HCT116 (cell line): ENCODE data around the gene SCG3. TPM values are rescaled to one million over a fixed set of nuclear protein-coding genes. Genes with fewer than 3 reads are reported as not detected.

Source experiments
- ATAC-seq: fragments of 200-7000 bp; cut with Tn5 transposase; 2 replicates; pipeline ENCODE4 v1.9.1; 2020; ENCODE audit warnings: mild to moderate bottlenecking, moderate library complexity
- BruUV-seq: library from RNA; stranded (reverse); fragments of 400-500 nt; replicated peaks from 2 replicates; lab custom pipeline; 2021; lab: Mats Ljungman, UMichigan
- CTCF ChIA-PET: fragments of 300-600 bp; sonication (Branson Sonifier 250); formaldehyde crosslinking; loops from one replicate; lab custom pipeline; 2021; ENCODE audit warnings: antibody characterized with exemption; lab: Charles Lee
- POLR2A ChIA-PET: fragments of 300-600, 350-600 bp; sonication (Branson Sonifier 250); formaldehyde crosslinking; loops from one replicate; lab custom pipeline; 2021; ENCODE audit warnings: antibody characterized with exemption; lab: Charles Lee
- RAD21 ChIA-PET, 2 experiments: fragments of 300-600 bp; sonication (Branson Sonifier 250); formaldehyde crosslinking; loops; one replicate each; lab custom pipeline; 2023; ENCODE audit warnings: low total read pairs in 2 of 2; ENCODE audit not compliant: uncharacterized antibody in 2 of 2, unreplicated experiment in 2 of 2, low non-redundant PET in 1 of 2; lab: Charles Lee
- DNase-seq: peaks from one replicate; pipeline ENCODE4 v3.0.0-alpha.2; 2010; ENCODE audit warnings: low read depth, low spot score
- H2AFZ ChIP-seq: fragments of 200-600 bp; shearing (Covaris generic), sonication (generic); 2 replicates; pipeline ENCODE4 v1.6.1; 2017; ENCODE audit warnings: low read depth, mixed run types, mixed read lengths, antibody characterized with exemption, low read length; ENCODE audit not compliant: poor library complexity, severe bottlenecking
- H3K27ac ChIP-seq: 2 replicates; pipeline ENCODE4 v1.5.1; 2012; ENCODE audit warnings: low read depth, low read length
- H3K27me3 ChIP-seq: fragments of 200-600 bp; sonication (generic); 2 replicates; pipeline ENCODE4 v1.6.1; 2016; ENCODE audit warnings: mixed run types, low read length, mixed read lengths; ENCODE audit not compliant: insufficient read depth
- H3K36me3 ChIP-seq, 2 experiments: fragments of 200-500 bp in 1 of 2; fragments of 200-600 bp in 1 of 2; sonication (Bioruptor generic) in 1 of 2; sonication (generic) in 1 of 2; 2 replicates each; pipeline versions ENCODE4 v1.5.1 to v1.6.1; 2014 to 2016; ENCODE audit warnings: low read length in 2 of 2, inconsistent platforms in 1 of 2, mixed read lengths in 1 of 2, mixed run types in 1 of 2; ENCODE audit not compliant: insufficient read depth in 2 of 2, control insufficient read depth in 1 of 2
- H3K4me1 ChIP-seq, 2 experiments: fragments of 200-600 bp in 1 of 2; sonication (generic) in 1 of 2; 2 replicates each; pipeline versions ENCODE4 v1.5.1 to v1.6.1; 2012 to 2017; ENCODE audit warnings: low read length in 2 of 2, inconsistent platforms in 1 of 2, mild to moderate bottlenecking in 1 of 2, mixed read lengths in 1 of 2, mixed run types in 1 of 2, moderate library complexity in 1 of 2; ENCODE audit not compliant: insufficient read depth in 2 of 2, control insufficient read depth in 1 of 2
- H3K4me2 ChIP-seq: fragments of 200-600 bp; sonication (generic); 2 replicates; pipeline ENCODE4 v1.6.1; 2017; ENCODE audit warnings: mixed run types, low read length, mixed read lengths
- H3K4me3 ChIP-seq, 2 experiments: fragments of 200-600 bp in 1 of 2; sonication (generic) in 1 of 2; replicated peaks in 1 of 2; 2 replicates each; pipeline ENCODE4 v1.5.1; 2011 to 2016; ENCODE audit warnings: low read length in 2 of 2, control low read depth in 1 of 2, low read depth in 1 of 2, mild to moderate bottlenecking in 1 of 2, mixed read lengths in 1 of 2, mixed run types in 1 of 2
- H3K79me2 ChIP-seq: fragments of 200-600 bp; sonication (generic); 2 replicates; pipeline ENCODE4 v1.6.1; 2017; ENCODE audit warnings: mild to moderate bottlenecking, mixed run types, low read length, moderate library complexity, mixed read lengths; ENCODE audit not compliant: insufficient read depth
- H3K9ac ChIP-seq: fragments of 200-600 bp; sonication (generic); 2 replicates; pipeline ENCODE4 v1.6.1; 2016; ENCODE audit warnings: low read length, mixed read lengths
- H3K9me2 ChIP-seq: fragments of 200-600 bp; sonication (generic), shearing (Covaris generic); 2 replicates; pipeline ENCODE4 v1.6.1; 2017; ENCODE audit warnings: mixed run types, mild to moderate bottlenecking, moderate library complexity; ENCODE audit not compliant: insufficient read depth
- H3K9me3 ChIP-seq, 2 experiments: fragments of 200-500 bp in 1 of 2; fragments of 200-600 bp in 1 of 2; sonication (Bioruptor generic) in 1 of 2; sonication (generic) in 1 of 2; 2 replicates each; pipeline ENCODE4 v1.6.1; 2014 to 2017; ENCODE audit warnings: low read length in 2 of 2, mixed read lengths in 2 of 2, inconsistent platforms in 1 of 2, low read depth in 1 of 2, mild to moderate bottlenecking in 1 of 2, mixed run types in 1 of 2, moderate library complexity in 1 of 2; ENCODE audit not compliant: control insufficient read depth in 1 of 2, insufficient read depth in 1 of 2
- H4K20me1 ChIP-seq: fragments of 200-600 bp; sonication (generic), shearing (Covaris generic); 2 replicates; pipeline ENCODE4 v1.6.1; 2017; ENCODE audit warnings: mixed run types, mild to moderate bottlenecking, moderate library complexity; ENCODE audit not compliant: insufficient read depth
- EZH2 ChIP-seq: fragments of 200-600 bp; sonication (generic); IDR thresholded peaks from 2 replicates; pipeline ENCODE4 v1.6.1; 2017; ENCODE audit warnings: antibody characterized with exemption, mixed run types
- EZH2phosphoT487 ChIP-seq: fragments of 200-600 bp; IDR thresholded peaks from 2 replicates; pipeline ENCODE4 v1.6.1; 2018; ENCODE audit warnings: antibody characterized with exemption, borderline replicate concordance
- FOSL1 ChIP-seq: IDR thresholded peaks from 2 replicates; pipeline ENCODE4 v1.6.1; 2012; ENCODE audit warnings: low read depth
- POLR2A ChIP-seq: IDR thresholded peaks from 2 replicates; pipeline ENCODE4 v1.7.0; 2011; ENCODE audit warnings: borderline replicate concordance; ENCODE audit not compliant: insufficient read depth, insufficient read length; ENCODE audit errors: extremely low read depth
- POLR2AphosphoS5 ChIP-seq: IDR thresholded peaks from 2 replicates; pipeline ENCODE4 v1.6.1; 2011; ENCODE audit warnings: mild to moderate bottlenecking, low read depth, low read length, moderate library complexity
- RAD21 ChIP-seq: IDR thresholded peaks from 2 replicates; pipeline ENCODE4 v1.6.1; 2012; ENCODE audit warnings: low read depth, mild to moderate bottlenecking
- SIN3A ChIP-seq: IDR thresholded peaks from 2 replicates; pipeline ENCODE4 v1.6.1; 2012; ENCODE audit warnings: low read depth
- SP1 ChIP-seq: IDR thresholded peaks from 2 replicates; pipeline ENCODE4 v1.6.1; 2012; ENCODE audit warnings: low read depth
- SRF ChIP-seq: IDR thresholded peaks from 2 replicates; pipeline ENCODE4 v1.6.1; 2012; ENCODE audit warnings: low read depth
- TCF7L2 ChIP-seq: IDR thresholded peaks from 2 replicates; pipeline ENCODE4 v1.7.0; 2011; ENCODE audit warnings: borderline replicate concordance, inconsistent platforms; ENCODE audit not compliant: insufficient read depth, insufficient read length; ENCODE audit errors: extremely low read depth
- ZFX ChIP-seq: fragments of 450-650 bp; IDR thresholded peaks from 2 replicates; pipeline ENCODE4 v1.6.1; 2017
- intact Hi-C: fragments of 100-400 bp; cut with micrococcal nuclease; formaldehyde crosslinking; loops from 2 replicates; pipeline ENCODE4 v1.10.0; 2022
- total RNA-seq: library from RNA; stranded (reverse); gene quantifications from one replicate; pipeline ENCODE4 v1.2.1, GENCODE V29; 2021; ENCODE audit not compliant: unreplicated experiment
- TF ChIP-seq, protein P1 (sequence below): IDR thresholded peaks from 2 replicates; pipeline ENCODE4 v1.6.1; 2012
- TF ChIP-seq, protein P2 (sequence below): IDR thresholded peaks from 2 replicates; pipeline ENCODE4 v1.6.1; 2012
- TF ChIP-seq, protein P3 (sequence below), 3 experiments: fragments of 200-600 bp in 1 of 3; sonication (generic) in 1 of 3; IDR thresholded peaks in 2 of 3; conservative IDR thresholded peaks in 1 of 3; 2 replicates each; pipeline ENCODE4 v1.5.1; 2012 to 2017; ENCODE audit warnings: low read depth in 2 of 3, low read length in 2 of 3, antibody characterized with exemption in 1 of 3, borderline replicate concordance in 1 of 3, control low read depth in 1 of 3, mild to moderate bottlenecking in 1 of 3, mixed read lengths in 1 of 3, mixed run types in 1 of 3, moderate library complexity in 1 of 3; ENCODE audit not compliant: insufficient read depth in 1 of 3
- TF ChIP-seq, protein P4 (sequence below): IDR thresholded peaks from 2 replicates; pipeline ENCODE4 v1.6.1; 2012; ENCODE audit warnings: low read depth

Gene SCG3
- total RNA-seq, 1 experiment from 2014 or later: not detected

DNA sequence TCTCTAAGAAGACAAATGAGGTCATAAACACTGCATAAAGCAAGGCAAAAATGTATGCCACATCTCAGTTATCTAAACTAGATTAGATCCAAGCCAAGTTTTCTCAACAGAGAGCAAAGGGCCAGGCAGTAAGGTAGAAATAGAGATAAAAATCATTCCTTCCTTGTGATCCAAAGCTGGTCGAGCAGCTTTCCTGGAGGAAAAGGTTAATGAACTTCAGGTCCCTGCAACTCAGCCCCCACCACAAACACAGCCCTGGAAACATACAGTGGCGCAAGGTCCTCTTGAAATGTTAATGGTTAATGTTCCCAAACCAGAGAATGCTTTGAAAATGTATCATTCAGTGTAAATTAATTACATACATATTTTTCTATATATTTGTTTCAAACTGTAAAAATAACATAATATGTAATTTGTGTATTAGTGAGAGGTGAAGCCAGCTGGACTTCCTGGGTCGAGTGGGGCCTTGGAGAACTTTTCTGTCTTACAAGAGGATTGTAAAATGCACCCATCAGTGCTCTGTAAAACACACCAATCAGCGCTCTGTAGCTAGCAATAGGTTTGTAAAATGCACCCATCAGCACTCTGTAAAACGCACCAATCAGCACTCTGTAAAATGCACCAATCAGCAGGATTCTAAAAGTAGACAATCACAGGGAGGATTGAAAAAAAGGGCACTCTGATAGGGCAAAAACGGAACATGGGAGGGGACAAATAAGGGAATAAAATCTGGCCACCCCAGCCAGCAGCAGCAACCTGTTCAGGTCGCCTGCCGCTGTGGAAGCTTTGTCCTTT, 39.1 kb downstream of the SCG3 start:
- DNase-seq: no peak
- no peak overlapping the region for H3K9ac ChIP-seq
- ChIA-PET POLR2A (no interaction called here), RAD21 (no interaction called here), CTCF (no interaction called here)
- H3K79me2 ChIP-seq: no peaks in the 10 kb centered on the region
- TF ChIP-seq, protein P1, sequence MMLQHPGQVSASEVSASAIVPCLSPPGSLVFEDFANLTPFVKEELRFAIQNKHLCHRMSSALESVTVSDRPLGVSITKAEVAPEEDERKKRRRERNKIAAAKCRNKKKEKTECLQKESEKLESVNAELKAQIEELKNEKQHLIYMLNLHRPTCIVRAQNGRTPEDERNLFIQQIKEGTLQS: no peak
- TF ChIP-seq, protein P2, sequence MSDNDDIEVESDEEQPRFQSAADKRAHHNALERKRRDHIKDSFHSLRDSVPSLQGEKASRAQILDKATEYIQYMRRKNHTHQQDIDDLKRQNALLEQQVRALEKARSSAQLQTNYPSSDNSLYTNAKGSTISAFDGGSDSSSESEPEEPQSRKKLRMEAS: no peak
- no peak for TF ChIP-seq RAD21
- TF ChIP-seq POLR2AphosphoS5: no peak
- no peak for TF ChIP-seq SRF
- no peak for TF ChIP-seq EZH2phosphoT487
- TF ChIP-seq SIN3A: no peak
- no peak for TF ChIP-seq TCF7L2
- no peak for TF ChIP-seq FOSL1
- TF ChIP-seq, protein P3, sequence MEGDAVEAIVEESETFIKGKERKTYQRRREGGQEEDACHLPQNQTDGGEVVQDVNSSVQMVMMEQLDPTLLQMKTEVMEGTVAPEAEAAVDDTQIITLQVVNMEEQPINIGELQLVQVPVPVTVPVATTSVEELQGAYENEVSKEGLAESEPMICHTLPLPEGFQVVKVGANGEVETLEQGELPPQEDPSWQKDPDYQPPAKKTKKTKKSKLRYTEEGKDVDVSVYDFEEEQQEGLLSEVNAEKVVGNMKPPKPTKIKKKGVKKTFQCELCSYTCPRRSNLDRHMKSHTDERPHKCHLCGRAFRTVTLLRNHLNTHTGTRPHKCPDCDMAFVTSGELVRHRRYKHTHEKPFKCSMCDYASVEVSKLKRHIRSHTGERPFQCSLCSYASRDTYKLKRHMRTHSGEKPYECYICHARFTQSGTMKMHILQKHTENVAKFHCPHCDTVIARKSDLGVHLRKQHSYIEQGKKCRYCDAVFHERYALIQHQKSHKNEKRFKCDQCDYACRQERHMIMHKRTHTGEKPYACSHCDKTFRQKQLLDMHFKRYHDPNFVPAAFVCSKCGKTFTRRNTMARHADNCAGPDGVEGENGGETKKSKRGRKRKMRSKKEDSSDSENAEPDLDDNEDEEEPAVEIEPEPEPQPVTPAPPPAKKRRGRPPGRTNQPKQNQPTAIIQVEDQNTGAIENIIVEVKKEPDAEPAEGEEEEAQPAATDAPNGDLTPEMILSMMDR (IDR thresholded peaks at IDR 0.05 in 2 of 3, conservative IDR thresholded peaks at IDR 0.05 in 1 of 3; ENCODE audit: borderline replicate concordance in 1 of 3, insufficient read depth in 1 of 3, low read depth in 2 of 3, low read length in 2 of 3): no peak
- TF ChIP-seq, protein P4, sequence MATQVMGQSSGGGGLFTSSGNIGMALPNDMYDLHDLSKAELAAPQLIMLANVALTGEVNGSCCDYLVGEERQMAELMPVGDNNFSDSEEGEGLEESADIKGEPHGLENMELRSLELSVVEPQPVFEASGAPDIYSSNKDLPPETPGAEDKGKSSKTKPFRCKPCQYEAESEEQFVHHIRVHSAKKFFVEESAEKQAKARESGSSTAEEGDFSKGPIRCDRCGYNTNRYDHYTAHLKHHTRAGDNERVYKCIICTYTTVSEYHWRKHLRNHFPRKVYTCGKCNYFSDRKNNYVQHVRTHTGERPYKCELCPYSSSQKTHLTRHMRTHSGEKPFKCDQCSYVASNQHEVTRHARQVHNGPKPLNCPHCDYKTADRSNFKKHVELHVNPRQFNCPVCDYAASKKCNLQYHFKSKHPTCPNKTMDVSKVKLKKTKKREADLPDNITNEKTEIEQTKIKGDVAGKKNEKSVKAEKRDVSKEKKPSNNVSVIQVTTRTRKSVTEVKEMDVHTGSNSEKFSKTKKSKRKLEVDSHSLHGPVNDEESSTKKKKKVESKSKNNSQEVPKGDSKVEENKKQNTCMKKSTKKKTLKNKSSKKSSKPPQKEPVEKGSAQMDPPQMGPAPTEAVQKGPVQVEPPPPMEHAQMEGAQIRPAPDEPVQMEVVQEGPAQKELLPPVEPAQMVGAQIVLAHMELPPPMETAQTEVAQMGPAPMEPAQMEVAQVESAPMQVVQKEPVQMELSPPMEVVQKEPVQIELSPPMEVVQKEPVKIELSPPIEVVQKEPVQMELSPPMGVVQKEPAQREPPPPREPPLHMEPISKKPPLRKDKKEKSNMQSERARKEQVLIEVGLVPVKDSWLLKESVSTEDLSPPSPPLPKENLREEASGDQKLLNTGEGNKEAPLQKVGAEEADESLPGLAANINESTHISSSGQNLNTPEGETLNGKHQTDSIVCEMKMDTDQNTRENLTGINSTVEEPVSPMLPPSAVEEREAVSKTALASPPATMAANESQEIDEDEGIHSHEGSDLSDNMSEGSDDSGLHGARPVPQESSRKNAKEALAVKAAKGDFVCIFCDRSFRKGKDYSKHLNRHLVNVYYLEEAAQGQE: no peak
- no peak for TF ChIP-seq EZH2
- TF ChIP-seq ZFX: no peak
- no peak for TF ChIP-seq SP1
- TF ChIP-seq POLR2A: no peak
- intact Hi-C loops: no loop called here
- ATAC-seq: no peak
- BruUV-seq: no TSS peak
- H3K4me3 ChIP-seq: no peak overlapping the region
- H3K9me2 ChIP-seq: no peaks in the 10 kb centered on the region
- H3K9me3 ChIP-seq: no peaks in the 10 kb centered on the region
- H3K27me3 ChIP-seq: no peaks in the 10 kb centered on the region
- 0 out of 4 replicates have a peak, but pooled peaks cover 0 to 2% of the 10 kb centered on the region in 2 experiments for H3K36me3 ChIP-seq
- H3K4me2 ChIP-seq: no peak overlapping the region
- no peaks in the 10 kb centered on the region for H4K20me1 ChIP-seq
- H2AFZ ChIP-seq: no peak overlapping the region
- H3K4me1 ChIP-seq: no peaks in the 10 kb centered on the region
- H3K27ac ChIP-seq: no peak overlapping the region
